ENCODE data around the gene PELO.

GRCh38 chr5:52767766-52768480 lies 19.8 kb upstream of the PELO start:
- TF ChIP-seq CTCF (conservative IDR thresholded peaks at IDR 0.05): no peak
- TF ChIP-seq EZH2 (IDR thresholded peaks at IDR 0.05; ENCODE audit: low read depth): no peak

Data from PC-9 (cell line).